Measurements from ENCODE around the gene TBCEL. TPM values are rescaled to one million over a fixed set of nuclear protein-coding genes. Genes with fewer than 3 reads are reported as not detected.

The TBCEL gene
- total and polyA plus RNA-seq, 4 experiments from 2014 or later, result 3.7 to 22.6 (median 13.2) TPM

GRCh38 chr11:121105481-121106195 lies 81.7 kb downstream of the TBCEL start:
- Histone ChIP-seq H3K4me3 (ENCODE audit: low read length in 2 of 2) (no peak overlapping the region), H3K27me3 (ENCODE audit: insufficient read depth, low read length) (no peaks in the 10 kb centered on the region), H3K27ac (ENCODE audit: low read depth, low read length) (no peak overlapping the region), H3K36me3 (ENCODE audit: insufficient read depth, low read length) (no peaks in the 10 kb centered on the region), H3K4me1 (ENCODE audit: insufficient read depth, low read length) (no peaks in the 10 kb centered on the region), H3K9me3 (ENCODE audit: control insufficient read depth in 1 of 2, low read length in 2 of 2) (no peaks in the 10 kb centered on the region)
- POLR2A ChIA-PET (ENCODE audit: partially characterized antibody), result no interaction called here
- CTCF ChIA-PET (ENCODE audit: partially characterized antibody), result no interaction called here
- Mint-ChIP-seq H3K4me1 (no peaks in the 10 kb centered on the region), H3K27ac (no peak overlapping the region), H3K4me3 (no peak overlapping the region), H3K36me3 (no peaks in the 10 kb centered on the region), H3K27me3 (no peaks in the 10 kb centered on the region), H3K9me3 (no peaks in the 10 kb centered on the region)
- DNase-seq, result no peak
- intact Hi-C loops (cut with micrococcal nuclease), result no loop called here

GRCh38 chr11:121106812-121107211 lies 82.9 kb downstream of the TBCEL start:
- DNase-seq, result no peak
- no peak overlapping the region for H3K4me3 ChIP-seq (ENCODE audit: low read length in 2 of 2)
- CTCF ChIA-PET (ENCODE audit: partially characterized antibody), result no interaction called here
- no peaks in the 10 kb centered on the region for H3K9me3 ChIP-seq (ENCODE audit: control insufficient read depth in 1 of 2, low read length in 2 of 2)
- no peak overlapping the region for H3K27ac ChIP-seq (ENCODE audit: low read depth, low read length)
- intact Hi-C loops (cut with micrococcal nuclease), result no loop called here
- no peaks in the 10 kb centered on the region for H3K9me3 Mint-ChIP-seq
- H3K27me3 Mint-ChIP-seq, result no peaks in the 10 kb centered on the region
- H3K4me1 Mint-ChIP-seq, result no peaks in the 10 kb centered on the region
- POLR2A ChIA-PET (ENCODE audit: partially characterized antibody), result no interaction called here
- H3K4me1 ChIP-seq (ENCODE audit: insufficient read depth, low read length), result no peaks in the 10 kb centered on the region
- H3K36me3 Mint-ChIP-seq, result no peaks in the 10 kb centered on the region
- H3K36me3 ChIP-seq (ENCODE audit: insufficient read depth, low read length), result no peaks in the 10 kb centered on the region
- H3K27ac Mint-ChIP-seq, result peak overlapping the region in 1 of 7 donors; percentile 7
- H3K4me3 Mint-ChIP-seq, result no peak overlapping the region
- no peaks in the 10 kb centered on the region for H3K27me3 ChIP-seq (ENCODE audit: insufficient read depth, low read length)

- ChIA-PET CTCF (ENCODE audit: partially characterized antibody) (interaction anchor here (1.1 kb wide), 1 partner anchor 10 kb away, joined by 3 read pairs; no protein-coding TSS in a partner anchor), POLR2A (ENCODE audit: partially characterized antibody) (no interaction called here)
- no peaks in the 10 kb centered on the region for H3K9me3 ChIP-seq (ENCODE audit: control insufficient read depth in 1 of 2, low read length in 2 of 2)
- Mint-ChIP-seq H3K36me3 (no peaks in the 10 kb centered on the region), H3K9me3 (no peaks in the 10 kb centered on the region), H3K27me3 (peaks cover 0 to 4% of the 10 kb centered on the region in 2 donors), H3K27ac (peak overlapping the region in 1 of 7 donors; percentile 54), H3K4me1 (no peaks in the 10 kb centered on the region), H3K4me3 (no peak overlapping the region)
- H3K36me3 ChIP-seq (ENCODE audit: insufficient read depth, low read length), result no peaks in the 10 kb centered on the region
- H3K4me1 ChIP-seq (ENCODE audit: insufficient read depth, low read length), result no peaks in the 10 kb centered on the region
- intact Hi-C loops (cut with micrococcal nuclease), result no loop called here
- no peak overlapping the region for H3K27ac ChIP-seq (ENCODE audit: low read depth, low read length)
- no peak overlapping the region for H3K4me3 ChIP-seq (ENCODE audit: low read length in 2 of 2)
- DNase-seq, result no peak
- H3K27me3 ChIP-seq (ENCODE audit: insufficient read depth, low read length), result no peaks in the 10 kb centered on the region
Measured at GRCh38 chr11:121108413-121108812, 84.5 kb downstream of the TBCEL start.

- DNase-seq, result no peak
- H3K4me1 ChIP-seq (ENCODE audit: insufficient read depth, low read length), result no peaks in the 10 kb centered on the region
- Mint-ChIP-seq H3K36me3 (no peaks in the 10 kb centered on the region), H3K27ac (no peak overlapping the region), H3K4me1 (no peaks in the 10 kb centered on the region), H3K9me3 (no peaks in the 10 kb centered on the region), H3K4me3 (no peak overlapping the region), H3K27me3 (peaks cover 3 to 5% of the 10 kb centered on the region in 2 donors)
- no peaks in the 10 kb centered on the region for H3K9me3 ChIP-seq (ENCODE audit: control insufficient read depth in 1 of 2, low read length in 2 of 2)
- ChIA-PET POLR2A (ENCODE audit: partially characterized antibody) (no interaction called here), CTCF (ENCODE audit: partially characterized antibody) (no interaction called here)
- intact Hi-C loops (cut with micrococcal nuclease), result no loop called here
- H3K36me3 ChIP-seq (ENCODE audit: insufficient read depth, low read length), result no peaks in the 10 kb centered on the region
- no peaks in the 10 kb centered on the region for H3K27me3 ChIP-seq (ENCODE audit: insufficient read depth, low read length)
- no peak overlapping the region for H3K4me3 ChIP-seq (ENCODE audit: low read length in 2 of 2)
- no peak overlapping the region for H3K27ac ChIP-seq (ENCODE audit: low read depth, low read length)
Measured at GRCh38 chr11:121109471-121109870, 85.6 kb downstream of the TBCEL start.

GRCh38 chr11:121109916-121110586 lies 86.1 kb downstream of the TBCEL start:
- Histone ChIP-seq H3K27ac (ENCODE audit: low read depth, low read length) (no peak overlapping the region), H3K4me3 (ENCODE audit: low read length in 2 of 2) (no peak overlapping the region), H3K36me3 (ENCODE audit: insufficient read depth, low read length) (no peaks in the 10 kb centered on the region), H3K4me1 (ENCODE audit: insufficient read depth, low read length) (no peaks in the 10 kb centered on the region), H3K9me3 (ENCODE audit: control insufficient read depth in 1 of 2, low read length in 2 of 2) (no peaks in the 10 kb centered on the region), H3K27me3 (ENCODE audit: insufficient read depth, low read length) (no peaks in the 10 kb centered on the region)
- no peak overlapping the region for H3K4me3 Mint-ChIP-seq
- intact Hi-C loops (cut with micrococcal nuclease), result loop anchor here (5.0 to 10.0 kb wide), 2 partner anchors 175 to 873 kb away; no protein-coding TSS in a partner anchor
- no peak overlapping the region for H3K27ac Mint-ChIP-seq
- CTCF ChIA-PET (ENCODE audit: partially characterized antibody), result no interaction called here
- H3K36me3 Mint-ChIP-seq, result no peaks in the 10 kb centered on the region
- POLR2A ChIA-PET (ENCODE audit: partially characterized antibody), result no interaction called here
- DNase-seq, result no peak
- peaks cover 3 to 5% of the 10 kb centered on the region in 2 donors for H3K27me3 Mint-ChIP-seq
- no peaks in the 10 kb centered on the region for H3K4me1 Mint-ChIP-seq
- no peaks in the 10 kb centered on the region for H3K9me3 Mint-ChIP-seq

- Histone ChIP-seq H3K27me3 (ENCODE audit: insufficient read depth, low read length) (no peaks in the 10 kb centered on the region), H3K4me1 (ENCODE audit: insufficient read depth, low read length) (no peaks in the 10 kb centered on the region), H3K36me3 (ENCODE audit: insufficient read depth, low read length) (no peaks in the 10 kb centered on the region), H3K9me3 (ENCODE audit: control insufficient read depth in 1 of 2, low read length in 2 of 2) (no peaks in the 10 kb centered on the region), H3K4me3 (ENCODE audit: low read length in 2 of 2) (no peak overlapping the region), H3K27ac (ENCODE audit: low read depth, low read length) (no peak overlapping the region)
- CTCF ChIA-PET (ENCODE audit: partially characterized antibody), result interaction anchor here (0.6 kb wide), 1 partner anchor 628 kb away, joined by 3 read pairs; no protein-coding TSS in a partner anchor
- no peak for DNase-seq
- no peaks in the 10 kb centered on the region for H3K9me3 Mint-ChIP-seq
- no peak overlapping the region for H3K27ac Mint-ChIP-seq
- intact Hi-C loops (cut with micrococcal nuclease), result loop anchor here (5.0 to 10.0 kb wide), 2 partner anchors 176 to 874 kb away; no protein-coding TSS in a partner anchor
- POLR2A ChIA-PET (ENCODE audit: partially characterized antibody), result no interaction called here
- peaks cover 3 to 8% of the 10 kb centered on the region in 2 donors for H3K27me3 Mint-ChIP-seq
- no peaks in the 10 kb centered on the region for H3K36me3 Mint-ChIP-seq
- no peaks in the 10 kb centered on the region for H3K4me1 Mint-ChIP-seq
- H3K4me3 Mint-ChIP-seq, result no peak overlapping the region
Measured at GRCh38 chr11:121110871-121111724, 87.2 kb downstream of the TBCEL start.

All from CD4-positive, alpha-beta memory T cell (primary cell).